PC-3 (cell line): Measurements from ENCODE around the gene TOX4.

Experiments used
- CTCF ChIP-seq: fragments of 300-600 bp; sonication (generic); conservative IDR thresholded peaks from 2 replicates; pipeline ENCODE4 v1.5.1; 2017; ENCODE audit warnings: antibody characterized with exemption, low read depth, mild to moderate bottlenecking, low read length
- EZH2phosphoT487 ChIP-seq: fragments of 300-600 bp; sonication (generic); IDR thresholded peaks from 2 replicates; pipeline ENCODE4 v1.6.1; 2018; ENCODE audit warnings: mild to moderate bottlenecking, antibody characterized with exemption, low read length, borderline replicate concordance

GRCh38 chr14:21541413-21542074 lies 64.5 kb downstream of the TOX4 start:
- TF ChIP-seq CTCF: no peak
- TF ChIP-seq EZH2phosphoT487: no peak
